HG02938 (cell line): ENCODE results near the gene DYNC1H1.
"Not testable (repeated sequence)": the region's sequence is repeated elsewhere in the genome, so short reads cannot be mapped to it uniquely, and the experiment has no call there.

ENCODE experiments used
- ATAC-seq: cut with Tn5 transposase; IDR thresholded peaks from one replicate; pipeline ENCODE4 v1.9.1; 2021; ENCODE audit warnings: mild to moderate bottlenecking, moderate library complexity; ENCODE audit not compliant: unreplicated experiment

DYNC1H1 gene

GRCh38 chr14:102058146-102058545 lies 93.8 kb downstream of the DYNC1H1 start:
- no peak for ATAC-seq

GRCh38 chr14:102058961-102059360 lies 94.6 kb downstream of the DYNC1H1 start:
- ATAC-seq = no peak

- ATAC-seq = peak; percentile 78
Measured at GRCh38 chr14:102063109-102063807, 98.9 kb downstream of the DYNC1H1 start.

GRCh38 chr14:102063808-102064429 lies 99.5 kb downstream of the DYNC1H1 start:
- no peak for ATAC-seq

- ATAC-seq = not testable (repeated sequence)
Measured at GRCh38 chr14:102064590-102064989, 100.2 kb downstream of the DYNC1H1 start.

GRCh38 chr14:102066041-102066451 lies 101.7 kb downstream of the DYNC1H1 start:
- no peak for ATAC-seq

GRCh38 chr14:102071283-102071998 lies 107.1 kb downstream of the DYNC1H1 start:
- no peak for ATAC-seq

GRCh38 chr14:102074415-102074964 lies 110.1 kb downstream of the DYNC1H1 start:
- ATAC-seq = no peak

GRCh38 chr14:102075155-102075554 lies 110.8 kb downstream of the DYNC1H1 start:
- ATAC-seq = no peak

- no peak for ATAC-seq
Measured at GRCh38 chr14:102077382-102077709, 113.0 kb downstream of the DYNC1H1 start.

- ATAC-seq = not testable (repeated sequence)
Measured at GRCh38 chr14:102078361-102078791, 114.0 kb downstream of the DYNC1H1 start.

GRCh38 chr14:102078831-102079699 lies 114.7 kb downstream of the DYNC1H1 start:
- ATAC-seq = no peak

GRCh38 chr14:102079700-102079979 lies 115.3 kb downstream of the DYNC1H1 start:
- ATAC-seq = no peak

GRCh38 chr14:102080183-102081080 lies 116.1 kb downstream of the DYNC1H1 start:
- ATAC-seq = no peak

GRCh38 chr14:102081231-102082080 lies 117.1 kb downstream of the DYNC1H1 start:
- no peak for ATAC-seq

- not testable (repeated sequence) for ATAC-seq
Measured at GRCh38 chr14:102084522-102084921, 120.1 kb downstream of the DYNC1H1 start.

- no peak for ATAC-seq
Measured at GRCh38 chr14:102084931-102085330, 120.6 kb downstream of the DYNC1H1 start.

- no peak for ATAC-seq
Measured at GRCh38 chr14:102085488-102085887, 121.1 kb downstream of the DYNC1H1 start.
